GM19351 (cell line): ENCODE measurements around the gene KCNA2.
A peak's percentile ranks its signal among the peaks of the same experiment; 100 is the strongest.

ENCODE experiments used
- ATAC-seq: cut with Tn5 transposase; IDR thresholded peaks from one replicate; pipeline ENCODE4 v1.9.1; 2021; ENCODE audit warnings: mild to moderate bottlenecking, moderate library complexity; ENCODE audit not compliant: unreplicated experiment

Gene KCNA2

GRCh38 chr1:110630839-110631663, 24.9 kb upstream of the KCNA2 start:
- ATAC-seq, result peak; percentile 49

GRCh38 chr1:110628323-110629105, 22.4 kb upstream of the KCNA2 start:
- no peak for ATAC-seq

- ATAC-seq, result no peak
Measured at GRCh38 chr1:110627764-110628163, 21.6 kb upstream of the KCNA2 start.

DNA sequence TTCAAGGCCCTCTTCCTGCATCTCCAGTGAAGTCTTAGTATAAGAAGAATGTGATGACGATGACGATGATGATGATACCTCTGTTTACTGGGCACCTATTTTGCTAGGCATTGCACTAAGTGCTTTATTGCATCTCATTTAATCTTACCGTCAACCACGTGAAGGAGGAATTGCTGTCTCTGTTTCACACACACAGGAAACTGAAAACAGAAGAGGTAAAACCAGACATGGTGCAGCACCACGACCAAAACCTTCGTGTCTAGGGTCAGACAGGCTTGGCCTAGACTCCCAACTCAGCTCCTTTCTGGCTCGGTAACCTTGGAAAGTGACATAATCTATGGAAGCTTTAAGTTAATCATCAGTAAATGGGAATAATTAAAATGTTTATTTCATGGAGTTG, 20.7 kb upstream of the KCNA2 start:
- ATAC-seq, result no peak

- no peak for ATAC-seq
Measured at GRCh38 chr1:110620686-110621085, 14.5 kb upstream of the KCNA2 start.

DNA sequence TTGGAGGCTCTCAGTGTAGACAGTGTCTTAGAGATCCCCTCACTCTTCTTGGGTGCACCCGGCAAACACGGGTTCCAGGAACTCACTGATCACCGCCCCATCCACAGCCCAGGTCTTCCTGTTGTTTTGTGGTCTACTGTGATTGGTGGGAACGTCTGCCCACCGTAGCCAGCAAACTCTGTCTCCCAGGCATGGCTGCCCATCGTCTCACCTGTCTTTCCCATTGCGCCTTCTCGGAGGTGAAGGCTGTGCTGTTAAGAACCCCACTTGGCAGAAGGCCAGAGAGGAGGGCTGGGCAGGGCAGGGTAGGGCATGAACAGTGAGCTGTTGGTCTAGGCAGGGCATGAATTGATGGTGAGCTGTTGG, 14.1 kb upstream of the KCNA2 start:
- ATAC-seq, result no peak

- peak; percentile 89 for ATAC-seq
Measured at GRCh38 chr1:110619412-110620249, 13.5 kb upstream of the KCNA2 start.

GRCh38 chr1:110618668-110619067, 12.5 kb upstream of the KCNA2 start:
- no peak for ATAC-seq

DNA sequence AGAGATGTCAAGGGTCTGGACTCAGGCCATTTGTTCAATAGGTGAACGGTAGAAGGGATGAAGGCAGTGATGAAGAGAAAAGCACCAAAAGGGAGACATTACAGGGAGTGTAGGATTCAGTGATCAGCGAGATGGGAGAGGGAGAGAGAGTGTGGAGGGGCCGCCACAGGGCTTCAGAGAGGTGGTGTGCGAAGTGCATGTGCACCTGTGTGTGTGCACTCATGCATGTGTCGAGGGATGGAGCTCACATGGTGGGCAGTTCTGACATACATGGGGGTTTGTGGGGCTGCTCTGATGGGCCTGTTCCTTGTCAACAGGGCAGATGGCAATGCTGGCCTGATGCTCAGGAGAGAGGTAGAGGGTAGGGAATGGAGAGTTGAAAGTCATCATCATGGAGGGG, 11.4 kb upstream of the KCNA2 start:
- ATAC-seq, result no peak

DNA sequence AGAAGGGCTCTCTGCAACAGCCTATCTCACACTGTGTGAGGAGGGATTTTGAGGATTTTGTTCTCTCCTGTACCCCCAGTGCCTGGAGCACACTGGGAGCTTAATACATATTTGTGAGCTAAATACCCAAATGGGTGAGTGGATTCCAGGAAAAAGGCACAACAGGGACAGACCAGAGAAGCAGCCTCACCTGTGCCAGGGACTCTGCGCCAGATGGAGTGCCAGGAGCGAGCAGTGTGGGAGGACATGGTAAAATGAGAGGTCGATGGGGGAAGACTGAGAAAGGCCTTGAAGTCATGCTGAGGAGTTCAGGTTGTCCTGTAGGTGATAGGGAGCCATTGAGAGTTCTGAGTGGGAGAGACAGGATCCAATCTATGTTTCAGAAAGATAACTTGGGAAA, 11.0 kb upstream of the KCNA2 start:
- no peak for ATAC-seq

- ATAC-seq, result no peak
Measured at GRCh38 chr1:110616587-110616986, 10.4 kb upstream of the KCNA2 start.

- no peak for ATAC-seq
Measured at GRCh38 chr1:110615548-110616130, 9.5 kb upstream of the KCNA2 start.

- no peak for ATAC-seq
Measured at GRCh38 chr1:110612060-110612745, 6.0 kb upstream of the KCNA2 start.

DNA sequence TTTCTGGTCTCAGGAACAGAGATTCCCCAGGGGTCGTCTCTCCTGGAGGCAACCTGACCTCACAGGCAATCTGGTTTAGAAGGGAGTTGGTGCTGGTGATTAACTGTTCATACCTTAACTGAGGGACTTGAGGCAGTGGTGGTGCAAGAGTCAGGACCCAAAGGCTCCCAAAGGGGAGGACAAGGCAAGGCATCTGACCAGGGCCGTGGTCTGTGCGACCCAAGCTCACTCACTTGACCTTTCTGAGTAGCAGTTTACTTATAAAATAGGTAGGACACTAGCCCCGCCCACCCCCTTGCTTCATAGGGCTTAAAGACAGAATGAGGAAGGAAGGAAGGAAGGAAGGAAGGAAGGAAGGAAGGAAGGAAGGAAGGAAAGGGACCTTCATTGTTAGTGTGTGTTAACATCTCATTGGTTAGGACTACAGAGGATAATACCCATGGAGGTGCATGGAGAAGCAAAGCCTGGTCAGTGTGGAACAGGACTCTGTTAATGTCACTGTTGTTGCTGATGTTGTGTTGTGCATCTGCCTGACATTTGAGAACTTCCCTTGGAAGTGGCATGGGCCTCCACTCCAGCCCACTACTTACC, 4.6 kb upstream of the KCNA2 start:
- no peak for ATAC-seq

DNA sequence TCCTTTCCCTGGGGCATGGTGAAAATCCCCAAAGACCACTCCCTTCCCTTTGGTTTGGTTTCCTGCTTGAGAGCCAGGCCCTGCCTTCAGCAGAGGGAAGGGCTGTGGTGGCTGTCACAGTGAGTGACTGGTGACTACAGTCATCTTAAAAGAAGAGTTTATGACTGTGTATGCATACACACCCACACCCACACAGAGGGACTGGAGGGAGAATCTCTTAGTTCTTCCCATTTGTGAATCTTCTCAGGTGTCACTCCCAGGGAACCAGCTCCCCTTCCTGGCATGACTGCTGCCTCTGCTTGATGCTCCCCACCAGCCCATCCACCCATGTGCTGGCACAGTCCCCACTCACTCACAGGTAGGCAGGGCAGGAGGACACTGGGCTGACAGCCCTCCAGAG, 3.9 kb upstream of the KCNA2 start:
- ATAC-seq, result no peak

- ATAC-seq, result no peak
Measured at GRCh38 chr1:110608247-110608646, 2.1 kb upstream of the KCNA2 start.

GRCh38 chr1:110607536-110608230, 1.5 kb upstream of the KCNA2 start:
- ATAC-seq, result no peak

- no peak for ATAC-seq
Measured at GRCh38 chr1:110606657-110607535, 738 bp upstream of the KCNA2 start.

- no peak for ATAC-seq
Measured at GRCh38 chr1:110605446-110605845, 712 bp downstream of the KCNA2 start.
